Measurements from ENCODE around the gene CNGA2.

CNGA2 gene

DNA sequence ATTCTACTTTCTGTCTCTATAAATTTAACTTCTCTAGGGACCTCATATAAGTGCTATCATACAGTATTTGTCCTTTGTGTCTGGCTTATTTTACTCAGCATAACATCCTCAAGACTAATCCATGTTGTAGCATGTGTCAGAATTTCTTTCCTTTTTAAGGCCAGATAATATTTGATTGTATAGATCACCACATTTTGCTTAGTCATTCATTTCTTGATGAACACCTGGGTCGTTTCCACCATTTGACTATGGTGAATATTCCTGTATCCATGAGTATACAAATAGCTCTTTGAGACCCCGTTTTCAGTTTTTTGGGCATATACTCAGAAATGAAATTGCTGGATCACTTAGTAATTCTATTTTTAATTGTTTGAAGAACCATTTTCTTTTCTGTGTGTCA lies 12.0 kb downstream of the CNGA2 start:
- in situ Hi-C loops (cut with HindIII; ENCODE audit: low sequenced_read_pairs), result no loop called here

DNA sequence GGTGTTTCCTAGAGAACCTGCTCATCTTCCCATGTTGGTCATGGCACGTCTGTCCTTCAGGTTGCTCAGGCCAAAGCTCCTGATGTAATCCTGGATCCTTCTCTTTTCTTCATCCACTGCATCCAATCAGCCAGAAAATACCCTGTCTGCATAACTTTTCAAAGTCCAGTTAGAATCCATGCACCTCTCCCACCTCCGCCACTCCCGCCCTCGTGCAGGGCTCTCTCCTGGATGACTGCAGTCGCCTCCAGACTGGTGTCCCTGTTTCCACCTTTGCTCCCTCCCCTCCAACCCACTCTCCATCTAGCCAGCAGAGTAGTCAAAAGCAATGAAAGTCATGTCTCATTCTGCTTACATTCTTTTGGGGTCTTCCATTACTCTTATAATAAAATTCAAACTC lies 16.0 kb downstream of the CNGA2 start:
- in situ Hi-C loops (cut with HindIII; ENCODE audit: low sequenced_read_pairs), result no loop called here

DNA sequence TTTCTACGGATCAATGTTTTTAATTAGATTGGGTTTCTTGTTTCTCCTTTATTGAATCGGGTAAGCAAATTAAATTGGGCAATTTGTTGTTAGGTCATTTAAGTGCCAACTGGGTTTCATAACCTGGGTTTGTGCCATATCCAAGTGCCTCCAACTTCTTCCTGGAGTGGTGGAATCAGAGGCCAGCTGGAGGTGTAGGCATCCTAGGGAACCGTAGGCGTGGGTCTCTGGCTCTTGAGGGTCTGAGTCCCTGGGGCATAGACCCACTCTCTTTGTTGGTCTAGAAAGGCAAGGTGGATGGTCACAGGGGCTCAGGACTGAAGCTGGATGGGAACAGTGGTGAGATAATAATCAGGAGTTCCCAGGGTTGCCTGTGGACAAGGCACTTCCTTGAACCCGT lies 18.3 kb downstream of the CNGA2 start:
- in situ Hi-C loops (cut with HindIII; ENCODE audit: low sequenced_read_pairs), result no loop called here

DNA sequence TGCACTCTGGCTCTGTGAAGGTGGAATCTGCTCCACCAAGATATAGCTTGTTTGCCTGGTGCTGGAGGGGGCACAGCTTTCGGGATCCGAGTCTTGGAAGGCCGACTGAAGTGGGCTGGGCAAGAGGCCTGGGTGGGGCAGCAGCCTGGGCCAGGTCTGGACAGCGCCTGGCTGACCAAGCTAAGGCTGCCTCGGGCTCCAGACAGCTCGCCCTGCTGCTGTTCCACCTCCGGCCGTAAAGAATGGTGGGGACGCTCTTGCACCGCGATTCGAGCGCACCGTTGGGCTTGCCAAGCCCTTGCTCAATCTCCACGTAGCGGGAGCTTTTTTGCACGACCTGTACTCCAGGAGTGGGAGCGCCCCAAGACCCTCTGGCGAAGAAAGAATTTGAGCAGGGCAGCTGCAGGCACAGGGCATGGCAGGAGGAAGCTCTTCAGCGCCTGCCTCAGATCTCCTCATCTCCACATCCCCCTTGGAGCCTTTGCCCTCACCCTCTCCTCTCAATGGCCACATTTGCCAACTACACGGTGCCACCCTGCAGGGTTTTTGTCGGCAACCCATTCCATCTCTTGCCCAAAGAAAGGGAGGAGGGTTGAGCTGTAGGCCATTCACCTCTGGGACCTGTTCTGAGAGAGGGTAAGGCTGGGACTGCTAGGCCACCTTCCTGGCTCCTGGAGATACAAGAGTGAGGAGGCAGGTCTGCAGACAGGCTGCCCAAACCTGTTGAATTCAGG lies 18.9 kb downstream of the CNGA2 start:
- in situ Hi-C loops (cut with HindIII; ENCODE audit: low sequenced_read_pairs), result no loop called here

DNA sequence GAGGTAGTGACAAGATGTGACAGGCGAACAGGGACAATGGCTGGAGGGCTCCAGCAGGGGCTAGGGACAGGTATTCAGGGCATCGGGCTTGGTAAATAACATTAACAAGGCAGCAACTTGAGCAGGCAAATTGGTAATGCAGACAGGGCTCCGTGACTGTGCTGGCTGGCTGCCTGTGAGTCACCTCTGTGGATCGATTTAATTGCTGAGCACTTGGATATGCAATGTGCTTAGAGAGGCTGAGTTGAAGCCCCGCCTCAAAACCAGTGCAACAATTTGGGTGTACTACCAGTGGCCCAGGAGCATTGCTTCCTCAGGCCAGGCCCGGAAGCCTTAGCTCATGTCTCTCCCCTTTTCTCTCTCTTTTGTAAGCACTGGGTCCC lies 19.5 kb downstream of the CNGA2 start:
- in situ Hi-C loops (cut with HindIII; ENCODE audit: low sequenced_read_pairs), result no loop called here

DNA sequence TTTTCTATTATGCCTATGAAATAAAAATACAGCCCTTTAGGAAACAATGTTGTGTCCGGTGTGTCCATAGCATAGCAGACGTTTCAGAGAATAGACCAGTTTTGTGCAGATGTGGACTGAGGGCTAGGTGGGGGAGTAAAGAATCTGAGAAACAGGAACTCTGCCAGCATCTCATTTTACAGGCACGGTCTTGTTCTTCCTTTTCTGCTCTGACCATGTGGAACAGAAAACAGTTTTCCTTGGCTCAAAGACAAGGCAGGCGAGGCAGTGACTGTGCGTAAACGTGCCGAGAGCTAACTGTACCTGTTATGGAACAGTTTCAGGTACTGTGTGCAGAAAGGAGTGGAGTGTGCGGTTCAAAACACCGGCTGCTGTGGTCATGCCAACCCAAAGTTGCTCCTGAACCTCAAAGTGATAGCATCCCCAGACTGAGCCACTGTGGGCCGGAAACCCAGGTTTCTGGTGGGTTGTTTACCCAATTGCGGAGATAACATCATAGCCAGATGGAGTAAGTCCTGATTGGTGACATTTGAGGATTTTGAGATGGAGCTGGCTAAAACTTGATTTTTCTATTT lies 20.2 kb downstream of the CNGA2 start:
- in situ Hi-C loops (cut with HindIII; ENCODE audit: low sequenced_read_pairs), result no loop called here

DNA sequence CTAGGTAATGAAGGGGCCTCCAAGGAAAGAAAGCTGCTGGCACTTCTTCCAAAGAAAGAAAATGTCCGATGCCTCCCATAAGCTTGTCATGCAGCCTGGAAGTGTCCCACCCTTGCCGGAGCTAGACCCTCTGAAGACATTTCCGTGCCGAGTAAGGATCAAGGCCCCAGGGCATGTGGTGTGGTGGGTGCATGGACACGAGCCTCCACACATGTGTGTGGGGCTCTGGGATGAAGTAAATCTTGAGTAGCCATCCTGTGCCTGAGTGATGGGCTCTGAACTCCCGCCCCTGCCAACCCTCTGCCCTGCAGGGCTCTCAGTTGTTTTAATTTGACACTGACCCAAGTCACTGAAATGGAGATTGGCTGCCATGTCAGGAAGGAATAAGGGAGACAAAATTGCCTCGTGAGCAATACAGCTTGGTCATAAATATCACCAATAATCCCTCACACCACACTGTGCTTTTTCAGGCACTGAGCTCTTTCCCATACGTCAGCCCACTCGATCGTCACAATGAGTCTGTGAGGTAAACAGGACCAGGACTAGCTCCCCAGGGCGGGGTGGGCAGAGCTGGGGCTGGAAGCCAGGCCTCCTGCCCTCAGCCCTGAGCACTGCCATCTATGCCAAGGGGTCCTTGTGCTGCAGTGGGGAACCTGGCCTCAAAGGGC lies 24.6 kb downstream of the CNGA2 start:
- in situ Hi-C loops (cut with HindIII; ENCODE audit: low sequenced_read_pairs), result no loop called here

DNA sequence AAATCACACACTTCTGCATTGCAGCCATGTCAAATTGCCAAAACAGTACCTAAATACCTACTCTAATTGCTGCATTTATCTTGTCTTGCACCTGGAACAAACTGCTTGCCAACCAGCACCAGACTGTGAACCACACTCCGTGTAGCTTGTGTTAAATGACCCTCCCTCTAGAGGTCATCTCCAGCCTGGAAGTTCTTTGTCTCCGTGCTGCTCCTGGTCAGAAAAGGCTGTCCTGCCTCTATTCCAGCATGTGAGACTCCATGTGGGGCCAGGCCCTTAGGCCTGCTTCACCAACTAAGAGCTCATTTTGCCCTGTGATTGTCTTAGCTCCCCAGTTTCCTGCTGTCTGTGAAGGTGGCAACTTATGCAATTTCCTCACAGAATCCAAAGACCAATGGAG lies 28.3 kb downstream of the CNGA2 start:
- in situ Hi-C loops (cut with HindIII; ENCODE audit: low sequenced_read_pairs), result no loop called here

DNA sequence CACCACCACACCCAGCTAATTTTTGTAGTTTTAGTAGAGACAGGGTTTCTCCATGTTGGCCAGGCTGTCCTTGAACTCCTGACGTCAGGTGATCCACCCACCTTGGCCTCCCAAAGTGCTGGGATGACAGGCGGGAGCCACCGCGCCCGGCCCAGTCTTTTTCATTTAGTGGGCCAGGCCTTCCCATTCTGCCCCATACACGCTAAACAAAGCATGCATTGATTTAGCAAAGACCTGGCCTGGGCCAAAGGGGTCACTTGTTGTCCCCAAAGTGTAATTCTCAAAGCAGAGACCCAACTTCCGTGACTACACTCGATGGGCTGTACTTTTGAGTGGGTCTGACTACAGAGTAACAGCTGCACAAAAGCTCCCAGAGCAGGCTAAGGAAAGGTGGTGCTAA lies 29.2 kb downstream of the CNGA2 start:
- in situ Hi-C loops (cut with HindIII; ENCODE audit: low sequenced_read_pairs), result no loop called here

DNA sequence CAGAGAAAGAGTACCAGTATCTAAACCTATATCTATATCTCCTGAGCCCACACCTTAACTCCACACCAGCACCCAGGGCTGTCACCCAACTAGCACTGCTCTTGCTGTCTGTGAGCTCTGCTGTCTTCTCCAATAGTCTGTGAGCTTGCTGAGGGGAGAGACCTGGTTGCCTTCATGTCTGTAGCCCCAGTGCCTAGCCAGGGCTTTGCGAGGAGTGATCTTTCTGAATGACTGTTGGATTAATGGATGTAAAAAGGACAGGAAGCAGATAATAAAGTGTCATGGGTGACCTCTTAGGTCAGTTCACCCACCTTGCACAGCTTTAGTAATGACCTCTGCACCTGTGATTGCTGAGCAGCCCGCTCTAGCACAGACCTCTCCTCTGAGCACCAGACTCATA lies 30.5 kb downstream of the CNGA2 start:
- in situ Hi-C loops (cut with HindIII; ENCODE audit: low sequenced_read_pairs), result no loop called here

DNA sequence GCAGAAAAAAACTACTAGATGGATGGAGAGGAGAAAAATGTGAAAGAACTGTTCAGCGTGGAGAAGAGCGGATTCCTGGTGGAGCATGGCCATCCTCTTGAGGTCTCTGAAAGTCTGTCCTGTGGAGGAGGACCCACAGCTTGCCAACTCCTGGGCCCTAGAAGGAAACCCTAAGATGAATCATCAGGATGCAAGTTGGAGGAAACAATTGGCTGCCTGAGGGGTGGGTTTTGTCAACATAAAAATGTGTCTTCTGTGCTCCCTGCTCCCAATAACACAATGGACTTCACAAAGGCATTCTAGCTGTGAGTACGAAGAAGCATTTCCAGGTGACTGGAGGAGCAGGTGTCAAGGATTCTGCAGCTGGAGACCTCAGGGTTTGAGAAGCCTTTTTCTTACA lies 37.2 kb downstream of the CNGA2 start:
- in situ Hi-C loops (cut with HindIII; ENCODE audit: low sequenced_read_pairs), result no loop called here

DNA sequence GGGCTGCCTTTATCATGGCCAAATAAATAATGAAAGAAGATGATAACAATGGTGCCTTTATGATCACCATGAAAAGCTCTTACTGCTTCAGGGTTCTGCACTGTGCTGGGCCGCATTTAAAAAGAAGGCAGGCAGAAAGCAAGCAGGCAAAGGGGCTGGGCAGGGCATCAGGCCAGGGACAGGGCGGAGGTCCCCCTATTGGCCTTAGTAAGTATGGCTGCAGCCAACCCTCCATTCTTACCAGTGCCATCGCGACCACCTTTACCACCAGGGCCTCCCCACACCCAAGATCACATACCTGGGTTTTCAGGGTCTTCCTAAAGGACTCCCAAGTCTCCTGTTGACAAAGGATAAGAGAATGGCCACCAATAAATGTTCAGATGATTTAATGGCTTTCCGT lies 38.9 kb downstream of the CNGA2 start:
- in situ Hi-C loops (cut with HindIII; ENCODE audit: low sequenced_read_pairs), result no loop called here

DNA sequence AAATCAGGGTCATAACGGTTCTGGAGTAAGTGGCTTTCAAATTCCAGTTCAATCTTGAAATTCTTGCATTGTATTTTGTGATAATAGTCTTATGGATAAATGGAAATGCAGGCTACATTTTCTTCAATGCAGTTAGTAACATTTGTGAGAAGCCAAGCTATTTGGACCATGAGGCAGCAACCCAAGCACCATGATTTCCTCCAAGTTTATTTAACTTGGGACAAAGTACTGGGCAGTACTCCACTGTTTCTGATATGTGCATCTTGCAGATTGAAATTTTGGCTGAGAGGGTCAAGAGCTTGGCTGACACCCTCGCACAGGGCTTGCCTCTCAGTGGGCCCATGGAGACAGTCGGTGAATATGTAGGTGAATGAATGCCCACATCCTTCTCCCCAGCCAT lies 39.9 kb downstream of the CNGA2 start:
- in situ Hi-C loops (cut with HindIII; ENCODE audit: low sequenced_read_pairs), result no loop called here

DNA sequence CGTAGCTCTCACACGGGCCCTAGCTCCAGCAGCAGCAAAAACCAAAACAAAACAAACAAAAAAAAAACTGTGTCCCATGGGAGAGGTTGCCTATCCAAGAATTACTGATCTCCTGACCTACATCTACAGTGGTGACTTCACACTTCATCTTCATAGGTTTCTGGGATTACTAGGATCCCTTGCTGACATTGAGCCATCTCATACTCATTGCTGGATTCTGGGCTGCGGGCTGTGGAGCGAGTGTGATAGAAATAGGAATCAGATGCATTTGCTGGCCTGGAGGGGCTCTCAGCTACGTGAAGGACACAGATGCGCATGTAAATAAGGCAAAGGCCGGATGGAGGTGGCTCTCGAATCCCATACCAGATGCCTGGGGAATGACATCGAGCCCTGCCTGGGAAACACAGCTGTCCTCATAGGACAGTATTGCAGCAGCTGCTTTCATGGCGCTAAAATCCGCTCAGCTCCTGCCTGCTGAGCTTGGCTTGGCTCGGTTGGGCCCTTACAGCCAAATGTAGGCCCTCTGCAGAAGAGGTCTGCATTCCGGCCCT lies 41.7 kb downstream of the CNGA2 start:
- in situ Hi-C loops (cut with HindIII; ENCODE audit: low sequenced_read_pairs), result no loop called here

DNA sequence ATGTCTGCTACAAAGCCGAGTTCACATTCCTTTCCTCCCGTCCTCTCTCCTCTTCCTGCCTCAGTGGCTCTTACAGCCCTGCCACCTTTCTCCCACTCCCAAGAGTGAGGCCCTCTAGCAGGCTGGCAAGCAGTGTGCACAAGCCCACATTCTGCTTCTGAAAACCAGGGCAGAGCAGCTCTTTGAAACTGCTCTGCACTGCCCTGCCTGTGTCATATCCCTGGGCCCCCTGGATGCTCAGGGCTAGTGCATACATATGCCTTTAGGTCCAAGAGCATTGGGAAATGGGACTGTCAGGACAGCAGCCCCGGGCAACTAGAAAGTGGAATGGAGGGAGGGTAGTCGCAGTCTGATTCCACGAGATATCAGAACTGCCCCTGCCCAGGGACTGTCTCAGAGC lies 42.4 kb downstream of the CNGA2 start:
- in situ Hi-C loops (cut with HindIII; ENCODE audit: low sequenced_read_pairs), result no loop called here

DNA sequence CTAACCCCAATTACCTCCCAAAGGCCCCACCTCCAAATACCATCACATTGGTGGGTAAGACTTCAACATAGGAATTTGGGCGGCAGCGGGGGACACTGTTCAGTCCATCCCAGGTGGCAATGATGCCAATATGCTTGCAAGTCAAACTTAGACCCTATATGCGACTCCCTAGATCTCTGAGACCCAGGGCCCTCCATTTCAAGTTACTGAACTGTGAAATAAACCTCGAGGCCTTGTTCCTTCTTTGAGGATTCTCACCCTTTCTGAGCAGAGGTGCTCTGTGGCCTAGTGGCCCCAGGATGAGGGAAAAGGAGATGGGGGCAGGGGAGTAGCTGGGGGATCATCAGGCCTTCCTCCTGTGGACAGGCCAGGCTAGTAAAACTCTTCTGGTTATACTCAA lies 44.7 kb downstream of the CNGA2 start:
- in situ Hi-C loops (cut with HindIII; ENCODE audit: low sequenced_read_pairs), result no loop called here

DNA sequence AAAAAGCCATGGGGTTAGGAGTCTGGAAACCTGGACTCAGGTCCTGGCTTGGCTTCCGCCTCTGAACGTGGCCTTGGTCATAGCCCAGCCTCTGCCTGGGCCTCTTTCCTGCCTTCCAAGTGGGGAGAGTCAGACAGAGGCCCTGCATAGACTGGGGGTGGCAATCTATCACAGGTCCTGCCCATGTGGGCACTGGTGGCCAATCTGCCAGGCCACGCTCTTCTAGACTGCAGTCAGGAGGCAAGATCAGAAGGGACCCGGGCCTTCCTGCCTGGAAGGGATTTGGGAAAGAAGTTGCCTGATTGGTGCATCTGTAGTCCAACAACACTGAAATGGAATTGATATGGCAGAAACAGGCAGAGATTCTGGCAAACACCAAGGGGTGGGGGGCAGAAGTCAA lies 46.1 kb downstream of the CNGA2 start:
- in situ Hi-C loops (cut with HindIII; ENCODE audit: low sequenced_read_pairs), result no loop called here

DNA sequence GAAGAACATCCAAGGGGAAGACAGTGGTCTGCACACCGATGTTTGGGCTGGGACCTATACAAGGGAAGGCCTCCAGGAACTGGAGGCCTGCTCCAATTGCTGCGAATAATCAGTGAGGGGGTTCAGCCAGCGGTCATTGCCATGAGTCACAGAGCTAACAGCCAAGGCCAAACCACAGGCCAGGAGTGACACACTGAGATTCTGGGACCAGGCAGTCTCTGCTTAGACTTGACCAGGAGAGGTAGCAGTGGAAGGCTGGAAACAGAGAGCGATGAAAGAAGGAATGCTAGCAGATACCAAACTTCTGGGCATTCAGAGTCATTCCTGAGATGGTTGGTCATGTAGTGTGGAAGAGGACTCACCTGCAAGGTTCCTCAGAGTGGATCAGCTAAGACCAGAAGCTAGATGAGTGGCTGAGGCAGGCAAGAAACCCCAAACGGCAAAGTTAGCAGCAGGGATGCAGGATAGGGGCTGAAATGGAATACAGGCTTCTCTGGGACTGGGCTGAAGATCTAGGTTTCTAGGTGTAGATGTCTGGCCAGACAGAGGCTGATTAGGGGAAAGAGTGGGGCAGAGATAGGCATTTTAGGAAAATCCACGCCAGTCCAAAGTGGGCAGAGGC lies 54.7 kb downstream of the CNGA2 start:
- in situ Hi-C loops (cut with HindIII; ENCODE audit: low sequenced_read_pairs), result no loop called here

DNA sequence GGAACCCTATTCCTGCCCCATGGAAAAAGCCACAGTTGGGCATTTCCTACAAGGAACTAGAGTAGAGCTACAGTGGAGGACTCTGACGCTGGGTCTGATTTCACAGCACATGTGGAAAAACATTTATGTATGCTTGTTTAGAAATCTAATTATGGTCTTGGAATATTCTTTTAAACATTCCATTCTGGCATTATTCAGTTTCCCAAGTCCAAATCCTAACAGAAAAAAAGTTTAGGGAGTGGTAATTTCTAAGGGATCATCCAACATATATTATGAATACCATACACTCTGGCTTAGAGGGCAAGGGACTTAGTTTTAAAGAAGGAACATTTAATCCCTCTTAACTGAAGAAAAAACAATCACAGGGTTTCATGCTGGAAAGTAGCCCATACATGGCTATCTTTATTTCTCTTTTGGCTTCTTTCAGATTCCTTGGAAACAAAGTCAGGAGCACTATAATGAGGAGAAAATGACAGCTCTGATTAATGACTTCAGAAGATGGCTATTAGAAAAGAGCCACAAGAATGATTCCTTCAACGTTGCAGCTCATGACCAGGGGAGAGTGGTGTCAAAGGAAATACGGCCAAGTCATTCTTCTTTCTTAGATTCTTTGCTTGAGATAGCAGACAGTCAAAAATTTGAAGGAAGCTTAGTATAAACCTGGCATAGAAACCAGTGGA lies 56.1 kb downstream of the CNGA2 start:
- in situ Hi-C loops (cut with HindIII; ENCODE audit: low sequenced_read_pairs), result no loop called here

DNA sequence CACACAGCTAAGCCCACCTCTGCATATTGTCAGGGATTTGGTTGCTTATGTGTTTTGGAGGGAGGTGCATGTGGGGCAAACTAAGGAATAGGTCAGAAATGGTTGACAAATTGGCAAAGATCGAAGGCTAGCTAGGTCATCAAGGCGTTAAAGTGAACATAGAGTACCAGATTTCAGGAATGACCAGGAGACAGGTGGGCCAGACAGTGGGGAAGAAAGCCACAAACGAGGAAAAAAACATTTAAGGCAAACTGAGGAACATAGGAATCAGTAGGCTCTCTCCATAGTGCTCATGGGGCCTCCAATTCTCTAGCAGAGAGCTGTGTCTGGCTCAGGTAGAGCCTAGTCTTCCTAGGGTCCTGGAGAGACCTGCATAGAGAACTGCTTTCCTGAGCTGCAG lies 57.4 kb downstream of the CNGA2 start:
- in situ Hi-C loops (cut with HindIII; ENCODE audit: low sequenced_read_pairs), result no loop called here

DNA sequence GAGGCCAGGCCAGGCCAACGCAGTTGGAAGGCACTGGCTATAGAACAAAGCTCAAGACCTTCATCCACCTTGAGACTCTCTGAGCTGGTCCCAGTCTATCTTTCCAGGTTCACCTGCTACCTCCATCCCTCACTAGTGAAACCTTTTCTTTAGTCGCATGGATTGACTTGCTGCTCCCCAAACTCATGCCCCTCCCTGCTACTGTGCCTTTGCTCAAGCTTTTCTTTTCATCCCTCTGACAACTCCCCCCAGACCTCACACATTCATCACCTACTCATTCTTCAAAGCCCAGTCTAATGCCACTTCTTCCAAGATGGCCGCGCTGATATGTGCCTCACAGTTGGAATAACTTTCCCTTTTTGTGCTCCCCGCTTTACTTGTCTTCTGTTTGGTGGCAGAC lies 58.0 kb downstream of the CNGA2 start:
- in situ Hi-C loops (cut with HindIII; ENCODE audit: low sequenced_read_pairs), result no loop called here

Measured in DLD1 (cell line).